ENCODE measurements around the gene THY1.

THY1 gene

DNA sequence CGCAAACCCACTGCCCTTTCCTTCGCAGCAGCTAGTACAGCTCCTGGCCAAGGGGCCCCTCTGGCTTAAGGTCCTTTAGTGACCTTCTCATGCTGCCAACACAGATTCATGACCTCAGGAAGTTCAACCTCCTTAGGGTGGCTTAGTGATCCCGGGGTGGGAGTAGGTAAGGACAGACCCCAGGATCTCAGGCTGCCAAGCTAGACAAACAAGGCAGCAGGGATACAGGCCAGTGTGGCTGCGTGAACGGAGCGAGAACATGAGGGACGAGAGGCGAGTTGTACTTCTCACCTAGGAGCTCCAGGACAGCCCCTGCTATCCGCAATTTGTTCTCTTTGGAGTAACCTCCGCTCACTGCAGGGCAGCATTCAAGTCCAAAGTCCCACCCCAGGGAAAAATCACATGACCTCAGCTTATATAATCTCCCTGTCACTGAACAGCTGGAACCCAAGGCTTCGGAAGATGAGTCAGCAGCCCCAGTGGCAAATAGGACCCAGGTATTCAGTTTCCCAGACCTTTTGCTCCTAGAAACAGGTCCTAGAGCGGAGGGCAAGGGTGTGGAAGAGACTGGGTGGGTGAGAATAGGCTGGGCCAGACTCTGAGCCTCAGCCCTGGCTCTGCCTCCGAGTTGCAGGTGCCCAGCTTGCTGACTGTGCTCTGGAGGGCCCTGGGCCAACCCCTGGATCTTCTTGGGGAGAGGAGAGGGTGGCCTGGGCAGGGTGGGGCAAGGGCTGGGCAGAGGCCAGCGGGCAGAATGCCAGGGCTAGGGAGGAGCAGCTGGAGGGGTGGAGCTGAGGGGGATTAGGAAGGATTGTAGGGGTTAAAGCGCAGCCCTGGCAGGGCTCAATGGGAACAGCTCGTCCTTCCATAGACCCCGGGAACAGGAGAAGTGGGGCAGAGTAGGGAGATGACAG, 54.6 kb downstream of the THY1 start:
- DNase-seq, result no peak

DNA sequence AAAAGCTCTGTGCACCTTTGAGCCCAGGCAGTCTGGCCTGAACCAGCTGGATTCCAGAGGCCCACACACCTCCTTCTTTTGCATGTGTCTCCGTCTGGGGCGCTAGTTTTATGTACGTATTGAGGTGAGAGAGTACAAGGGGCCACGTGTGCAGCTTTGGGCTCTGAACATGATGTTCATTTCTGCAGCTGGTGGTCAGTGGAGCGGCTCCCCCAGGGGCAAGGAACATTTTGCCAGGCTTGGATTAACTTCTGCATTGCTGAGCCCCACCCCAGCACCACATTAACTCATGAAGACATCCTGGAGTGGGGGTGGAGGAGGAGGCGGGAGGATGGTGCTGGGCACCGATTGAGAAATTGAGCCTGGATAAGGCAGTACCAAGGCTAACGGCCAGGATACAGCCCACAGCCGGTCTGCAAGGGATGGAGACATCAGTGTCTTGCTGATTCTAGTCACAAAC, 55.3 kb downstream of the THY1 start:
- no peak for DNase-seq
